T47D (cell line): ENCODE measurements around the gene CEP131.

Experiments
- DNase-seq, 2 experiments: peaks; one replicate each; pipeline versions ENCODE4 v3.0.0 to v3.0.0-alpha.2; 2011 to 2012; ENCODE audit warnings: low read depth in 1 of 2, low spot score in 1 of 2
- JUND ChIP-seq: IDR thresholded peaks from 2 replicates; pipeline ENCODE4 v1.6.1; 2012; ENCODE audit warnings: low read depth
- in situ Hi-C: cut with HindIII; loops from 2 replicates; pipeline ENCODE4 v1.10.0; 2016; ENCODE audit warnings: low sequenced_read_pairs, low pct_unique_long_range_greater_than_20kb

Gene CEP131

GRCh38 chr17:81258292-81258691, 35.5 kb upstream of the CEP131 start:
- in situ Hi-C loops: no loop called here
- TF ChIP-seq JUND: no peak
- no peak for DNase-seq

- in situ Hi-C loops: no loop called here
- DNase-seq: no peak
- no peak for TF ChIP-seq JUND
These were observed 34.8 kb upstream of the CEP131 start for GRCh38 chr17:81257533-81257932.

DNA sequence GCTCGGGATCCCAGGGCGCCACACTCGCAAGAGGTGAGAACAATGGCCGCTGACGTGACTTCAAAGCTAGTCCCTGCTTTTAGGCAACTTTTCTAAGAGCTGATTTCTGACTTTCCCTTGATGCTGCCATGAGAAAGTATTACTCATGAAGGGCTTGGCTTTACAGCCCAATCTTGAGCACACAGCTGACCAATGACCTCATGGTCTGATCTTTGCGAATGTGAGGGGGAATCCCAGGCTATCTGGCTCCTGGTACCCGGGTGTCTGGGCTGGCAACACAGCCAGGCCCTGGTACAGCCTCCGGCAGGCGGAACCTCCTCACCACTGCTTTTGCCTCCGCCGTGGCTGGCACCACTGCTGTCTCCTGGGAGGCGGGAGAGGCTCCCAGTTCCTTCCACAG, 33.9 kb upstream of the CEP131 start:
- DNase-seq: no peak
- in situ Hi-C loops: no loop called here

GRCh38 chr17:81254955-81255717, 32.4 kb upstream of the CEP131 start:
- in situ Hi-C loops: no loop called here
- DNase-seq: peak in 1 of 2 experiments; percentile 54
- no peak for TF ChIP-seq JUND

More for the DNA sequence above, 33.9 kb upstream of the CEP131 start:
- no peak for TF ChIP-seq JUND

DNA sequence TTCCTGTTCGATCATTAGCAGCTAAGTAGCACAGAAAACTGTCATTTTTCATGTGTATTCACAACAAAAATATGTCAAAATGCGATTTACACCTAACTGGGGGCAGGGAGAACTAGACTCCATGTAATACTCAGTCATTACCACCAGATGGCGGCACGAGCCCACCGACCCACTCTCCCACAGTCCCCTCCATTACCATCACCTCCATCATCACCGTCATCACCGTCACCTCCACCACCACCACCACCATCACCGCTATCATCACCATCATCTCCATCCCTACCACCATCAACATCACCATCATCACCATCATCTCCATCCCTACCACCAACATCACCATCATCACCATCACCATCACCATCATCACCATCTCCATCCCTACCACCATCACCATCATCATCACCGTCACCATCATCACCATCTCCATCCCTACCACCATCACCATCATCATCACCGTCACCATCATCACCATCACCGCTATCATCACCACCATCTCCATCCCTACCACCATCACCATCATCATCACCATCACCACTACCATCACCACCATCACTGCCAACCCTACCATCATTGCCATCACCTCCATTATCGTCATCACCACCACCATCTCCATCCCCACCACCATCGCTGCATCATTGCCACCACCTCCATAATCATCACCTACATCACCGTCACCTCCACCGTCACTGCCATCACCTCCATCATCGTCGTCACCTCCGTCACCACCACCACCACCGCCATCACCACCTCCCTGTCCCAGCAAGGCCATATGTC, 30.8 kb upstream of the CEP131 start:
- TF ChIP-seq JUND: no peak
- in situ Hi-C loops: no loop called here
- DNase-seq: peak; percentile 42 to 73

- DNase-seq: no peak
- no peak for TF ChIP-seq JUND
- in situ Hi-C loops: no loop called here
These were observed 30.2 kb upstream of the CEP131 start for GRCh38 chr17:81252987-81253329.

GRCh38 chr17:81252326-81252986, 29.7 kb upstream of the CEP131 start:
- no peak for DNase-seq
- TF ChIP-seq JUND: no peak
- in situ Hi-C loops: no loop called here

DNA sequence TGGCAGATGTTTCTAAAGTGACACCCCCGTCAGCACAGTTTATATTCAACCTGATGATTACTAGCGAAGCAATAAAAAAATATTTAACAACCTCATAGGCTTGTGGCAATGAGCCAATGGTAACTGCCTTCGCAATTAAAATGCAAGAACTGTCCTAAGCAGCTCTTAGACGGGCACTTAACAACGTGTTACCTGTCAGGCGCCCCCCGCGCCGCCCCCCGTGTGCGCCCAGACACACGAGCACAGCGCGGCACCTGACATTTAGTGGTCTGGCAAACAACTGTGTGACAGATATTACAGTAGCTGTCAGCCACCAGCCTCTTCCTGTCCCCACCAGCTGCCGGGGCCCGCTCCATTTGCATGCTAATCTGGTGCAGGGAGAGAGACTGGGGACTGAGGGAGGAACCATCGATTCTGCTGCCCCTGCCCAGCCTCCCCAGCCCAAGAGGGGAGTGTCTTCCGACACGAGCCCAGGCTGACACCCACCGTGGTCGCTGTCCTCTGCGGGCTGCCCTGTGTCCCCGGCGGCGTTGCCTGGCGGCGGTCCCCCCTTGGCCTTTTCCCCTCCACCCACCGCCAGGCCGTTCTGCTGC, 29.0 kb upstream of the CEP131 start:
- no peak for DNase-seq
- no peak for TF ChIP-seq JUND
- in situ Hi-C loops: no loop called here

- TF ChIP-seq JUND: no peak
- DNase-seq: no peak
- in situ Hi-C loops: no loop called here
These were observed 28.4 kb upstream of the CEP131 start for GRCh38 chr17:81251094-81251708.

GRCh38 chr17:81250286-81251093, 27.7 kb upstream of the CEP131 start:
- in situ Hi-C loops: no loop called here
- no peak for DNase-seq
- no peak for TF ChIP-seq JUND

- peak in 1 of 2 experiments; percentile 42 for DNase-seq
- in situ Hi-C loops: no loop called here
- TF ChIP-seq JUND: no peak
These were observed 26.7 kb upstream of the CEP131 start for GRCh38 chr17:81249223-81250040.
